Activated gamma-delta T cell treated with Interleukin-2 at 50 U/mL for 16 hours (primary cell): ENCODE results near the gene STIM2.
"Not testable (repeated sequence)": the region's sequence is repeated elsewhere in the genome, so short reads cannot be mapped to it uniquely, and the experiment has no call there.

Source experiments
- DNase-seq: peaks from one replicate; pipeline ENCODE4 v3.0.0-alpha.2; 2020

The STIM2 gene

DNA sequence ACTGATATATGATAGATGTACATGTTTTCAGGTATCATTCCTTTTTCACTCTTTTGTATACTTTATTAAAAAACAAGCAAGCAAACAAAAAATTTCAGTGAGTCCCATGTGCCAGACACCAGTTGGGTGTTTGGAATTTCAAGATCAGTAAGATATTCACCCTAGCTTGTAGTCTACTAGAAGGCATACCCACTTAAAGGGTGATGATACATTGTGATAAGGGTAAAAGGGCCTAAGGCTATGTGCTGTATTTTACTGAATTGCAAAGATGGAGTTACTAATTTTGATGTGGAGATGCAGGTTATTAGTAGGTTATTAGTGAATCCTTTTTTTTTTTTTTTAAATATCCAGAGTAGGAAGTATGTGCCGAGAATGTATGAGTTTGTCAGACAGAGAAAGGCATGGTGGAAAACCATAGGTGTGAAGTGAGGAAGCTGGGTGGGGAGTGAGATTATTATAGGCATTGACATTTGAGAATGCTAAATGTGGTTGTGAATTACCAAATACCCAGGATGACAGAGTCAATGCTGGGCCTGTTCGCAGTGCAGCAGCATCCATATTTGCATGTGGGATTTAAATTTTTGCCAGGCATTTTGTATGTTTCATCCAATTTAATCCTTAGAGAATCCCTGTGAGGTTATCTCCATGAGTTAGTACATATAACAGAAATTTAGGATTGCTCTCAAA, 10.1 kb downstream of the STIM2 start:
- no peak for DNase-seq

DNA sequence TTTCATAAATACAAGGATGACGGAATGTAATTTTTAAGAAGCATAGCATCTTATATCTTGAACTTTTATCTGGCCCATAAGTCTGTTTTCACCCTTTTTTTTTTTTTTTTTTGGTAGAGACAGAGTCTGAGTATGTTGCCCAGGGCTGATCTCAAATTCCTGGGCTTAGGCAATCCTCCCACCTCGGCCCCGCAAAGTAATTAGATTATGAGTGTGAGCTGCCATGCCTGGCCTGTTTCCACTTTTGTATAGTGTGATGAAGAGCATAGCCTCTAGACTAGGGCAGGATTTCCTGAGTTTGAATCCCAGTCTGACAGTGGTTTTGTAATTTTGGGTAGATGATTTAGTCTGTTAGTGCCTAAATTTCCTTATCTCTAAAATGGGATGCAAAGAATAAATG, 11.0 kb downstream of the STIM2 start:
- no peak for DNase-seq

DNA sequence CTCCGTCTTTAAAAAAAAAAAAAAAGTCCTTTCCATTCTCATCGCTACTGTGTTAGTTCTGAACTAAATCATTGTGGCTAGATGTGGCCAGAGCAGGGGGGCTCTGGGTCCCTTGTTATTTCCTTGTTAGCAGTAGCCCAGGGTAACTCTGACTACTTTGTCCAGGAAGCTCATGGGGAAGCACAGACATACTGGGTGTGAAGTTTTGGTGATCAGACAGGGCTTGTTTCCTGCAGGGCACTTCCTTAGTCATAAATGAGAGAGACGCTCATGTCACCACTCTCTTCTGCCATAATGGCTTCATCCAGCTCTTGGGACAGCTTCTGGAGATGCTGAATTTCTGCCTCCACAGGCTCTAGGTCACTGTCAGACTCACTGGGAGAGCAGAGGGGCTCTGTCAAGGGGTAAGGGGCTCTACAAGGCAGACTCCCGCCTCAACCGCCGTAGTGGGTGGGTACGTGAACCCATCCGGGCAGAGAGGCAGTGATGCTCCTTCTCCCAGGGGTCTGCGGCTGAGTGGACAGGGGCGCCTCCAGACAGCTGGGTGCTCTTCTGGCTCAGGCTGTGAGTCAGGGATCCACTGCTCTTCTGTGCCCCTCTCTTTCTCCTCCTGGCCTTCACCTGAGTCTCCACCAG, 12.9 kb downstream of the STIM2 start:
- peak; percentile 59 for DNase-seq

DNA sequence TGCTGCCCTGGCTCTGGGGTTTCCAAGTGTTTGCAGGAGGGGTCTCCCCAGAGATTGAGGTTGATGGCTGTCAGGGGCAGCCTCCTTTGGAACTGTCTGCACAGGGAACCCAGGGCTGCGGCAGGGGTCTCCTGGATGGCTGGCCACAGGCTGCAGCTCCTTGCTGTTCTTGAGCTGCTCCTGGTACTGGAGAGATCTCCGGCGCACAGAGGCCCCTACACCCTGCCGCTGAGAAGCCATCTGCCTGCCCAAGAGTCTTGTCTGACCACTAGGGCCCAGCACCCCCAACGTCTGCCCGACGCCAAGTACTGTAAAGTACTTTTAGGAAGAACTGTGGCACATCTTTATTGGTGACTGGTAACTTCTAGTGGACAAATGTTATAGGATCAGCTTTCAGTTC, 13.5 kb downstream of the STIM2 start:
- DNase-seq, result no peak

DNA sequence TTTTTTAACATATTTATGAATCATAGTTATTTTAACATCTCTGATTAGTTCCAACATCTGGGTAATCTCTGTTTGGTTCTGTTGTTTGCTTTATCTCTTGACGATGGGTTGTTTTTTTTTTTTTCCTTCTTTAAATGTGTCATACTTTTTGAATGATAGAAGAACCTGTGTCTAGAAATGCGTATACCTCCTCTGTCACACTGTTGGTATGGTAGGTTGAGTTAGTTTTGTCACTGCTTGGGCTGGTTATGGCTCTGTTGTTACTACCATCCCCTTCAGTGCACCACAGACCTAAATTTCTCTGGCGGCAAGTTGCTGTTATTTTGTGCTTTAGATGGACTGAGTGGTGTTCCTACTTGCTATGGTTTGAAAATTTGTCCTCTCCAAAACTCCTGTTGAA, 16.8 kb downstream of the STIM2 start:
- no peak for DNase-seq

DNA sequence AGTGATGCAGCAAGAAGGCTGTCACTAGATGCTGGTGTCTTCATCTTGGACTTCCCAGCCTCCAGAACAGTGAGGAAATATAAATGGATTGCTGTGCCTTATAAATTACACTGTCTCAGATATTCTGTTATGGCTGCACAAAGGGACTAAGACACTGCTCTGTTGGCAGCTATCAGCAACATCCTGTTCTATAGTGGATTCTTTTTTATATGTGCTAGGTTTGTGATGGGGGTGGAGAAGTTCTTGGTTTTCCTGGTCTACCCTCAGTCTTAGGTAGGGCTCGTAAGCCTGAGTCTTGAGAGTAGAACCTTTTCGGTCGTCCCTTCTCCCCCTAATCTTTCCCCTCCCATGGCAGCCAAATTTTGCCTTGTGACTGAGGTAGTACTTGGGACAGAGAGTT, 17.3 kb downstream of the STIM2 start:
- no peak for DNase-seq

DNA sequence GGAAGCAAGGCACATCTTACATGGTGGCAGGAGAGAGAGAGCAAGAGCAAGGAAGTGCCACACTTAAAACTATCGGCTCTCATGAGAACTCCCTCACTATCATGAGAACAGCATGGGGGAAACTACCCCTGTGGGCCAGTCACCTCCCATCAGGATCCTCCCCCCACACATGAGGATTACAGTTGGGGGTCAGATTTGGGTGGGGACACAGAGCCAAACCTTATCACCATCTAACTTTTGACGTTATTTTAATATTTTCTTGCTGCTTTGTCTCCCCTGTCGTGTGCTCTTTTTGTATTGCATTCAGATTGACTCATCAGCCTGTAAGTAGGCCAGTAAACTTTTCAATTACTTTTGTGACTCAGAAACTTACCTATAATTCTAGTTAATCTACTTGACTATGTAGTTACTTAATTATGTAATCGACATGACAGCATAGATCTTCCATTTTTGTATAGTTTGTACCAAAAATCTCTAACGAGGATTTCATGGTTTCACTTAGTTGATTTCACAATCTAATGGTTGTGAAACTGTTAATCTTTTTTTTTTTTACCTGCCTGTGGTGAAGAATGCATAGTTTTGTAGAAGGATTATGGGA, 18.3 kb downstream of the STIM2 start:
- no peak for DNase-seq

DNA sequence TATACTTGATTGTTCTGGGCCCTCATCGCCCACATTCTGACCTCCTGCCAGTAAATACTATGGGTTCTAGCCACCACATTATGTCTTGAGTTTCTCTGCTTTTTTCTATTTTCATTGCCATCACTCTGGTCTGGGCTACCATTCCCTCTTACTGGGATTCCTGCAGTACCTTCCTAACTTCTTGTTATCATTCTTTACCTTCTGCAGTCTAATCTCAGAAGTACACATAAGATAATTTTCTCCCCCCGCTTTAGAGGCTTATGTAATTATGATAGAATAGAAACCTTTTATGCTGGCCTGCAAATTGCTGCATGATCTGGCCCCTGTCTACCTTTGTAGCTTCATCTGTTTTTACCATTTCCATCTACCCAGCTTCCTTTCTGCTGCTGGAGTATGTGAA, 19.2 kb downstream of the STIM2 start:
- no peak for DNase-seq

DNA sequence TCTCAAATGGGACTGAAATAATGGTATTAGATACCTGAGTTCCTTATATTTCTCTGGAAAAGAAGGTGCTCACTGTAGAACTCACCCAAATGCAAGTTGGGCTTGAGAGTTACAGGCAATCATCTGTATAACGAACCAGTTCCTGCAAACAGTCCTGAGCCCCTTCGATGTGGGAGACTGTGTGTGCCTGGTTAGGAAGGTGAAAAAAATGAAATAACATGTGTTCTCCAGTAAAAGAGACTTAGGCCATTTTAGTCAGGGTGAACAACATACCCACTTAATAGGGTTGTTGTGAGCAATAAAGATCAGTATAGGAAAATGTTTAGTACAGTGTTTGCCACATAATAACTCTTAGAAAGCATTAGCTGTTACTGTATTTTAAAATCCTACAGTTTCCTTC, 23.4 kb downstream of the STIM2 start:
- no peak for DNase-seq

DNA sequence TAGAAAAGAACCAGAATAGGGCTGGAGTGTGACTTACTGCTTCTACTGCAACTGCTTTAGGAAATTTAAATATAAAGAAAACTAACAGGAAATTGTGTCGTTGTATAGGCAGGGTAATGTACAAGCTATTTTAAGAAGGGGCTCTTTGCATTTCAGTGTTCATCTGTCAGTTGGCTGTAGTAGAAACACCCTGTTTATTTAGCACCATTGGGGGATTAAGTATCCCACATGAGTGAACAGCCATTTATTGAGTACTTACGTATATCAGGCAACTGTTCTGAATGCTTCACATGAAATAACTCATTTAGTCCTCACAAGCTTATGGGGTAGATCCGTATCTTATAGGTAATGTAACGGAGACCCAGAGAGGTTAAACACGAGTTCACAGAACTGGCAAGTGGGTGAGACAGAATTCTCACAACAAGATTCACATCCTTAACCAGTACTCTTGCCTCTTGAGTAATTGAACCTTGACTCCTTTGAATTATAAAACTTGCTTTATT, 23.9 kb downstream of the STIM2 start:
- no peak for DNase-seq

DNA sequence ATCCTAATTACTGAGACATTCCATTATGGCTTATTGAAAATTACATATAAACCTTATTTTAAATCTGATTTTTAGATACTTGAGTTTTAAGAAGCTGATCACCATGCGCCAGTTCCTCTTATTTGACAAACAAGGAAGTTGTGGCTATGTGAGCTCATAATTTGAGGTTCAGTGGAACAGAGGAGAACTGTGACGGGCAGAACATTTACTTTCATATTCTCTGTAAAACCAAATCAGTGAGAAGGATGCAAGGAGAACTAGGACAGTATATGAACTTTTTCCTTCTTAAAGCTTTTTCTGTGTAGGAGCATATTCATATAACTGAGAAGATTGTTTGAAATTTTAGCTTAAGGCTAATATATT, 25.3 kb downstream of the STIM2 start:
- peak; percentile 21 for DNase-seq

DNA sequence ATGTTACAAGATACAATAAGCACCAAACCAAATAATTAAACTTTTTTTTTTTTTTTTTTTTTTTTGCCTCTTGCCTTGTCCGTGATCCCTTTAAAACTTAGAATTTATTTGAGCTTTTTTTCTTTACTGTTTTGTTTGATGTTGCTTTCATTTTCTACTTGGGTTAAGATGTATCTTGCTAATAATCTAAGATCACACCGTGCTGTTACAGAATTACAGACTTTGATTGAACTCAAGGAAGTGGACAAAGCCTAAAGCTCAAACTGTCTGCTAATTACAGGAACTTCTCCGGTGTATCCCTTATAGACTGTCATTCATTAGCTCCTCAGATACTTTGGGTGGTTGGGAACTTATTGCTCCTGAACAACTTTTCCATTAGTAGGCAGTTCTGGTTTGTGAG, 26.5 kb downstream of the STIM2 start:
- no peak for DNase-seq

DNA sequence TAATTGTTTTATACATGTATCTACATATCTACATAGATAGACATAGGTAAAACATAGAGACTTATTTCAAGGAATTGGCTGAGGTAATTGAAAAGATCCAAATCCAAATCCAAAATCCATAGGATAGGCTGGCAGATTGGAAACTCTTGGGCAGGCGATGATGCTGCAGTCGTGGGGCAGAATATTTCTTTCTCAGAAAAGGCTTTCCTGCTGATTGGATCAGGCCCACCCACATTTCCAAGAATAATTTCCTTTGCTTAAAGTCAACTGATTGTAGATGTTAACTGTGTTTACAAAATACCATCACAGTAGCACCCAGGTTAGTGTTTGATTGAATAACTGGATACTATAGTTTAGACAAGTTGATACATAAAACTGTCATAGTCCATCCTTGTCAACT, 27.2 kb downstream of the STIM2 start:
- no peak for DNase-seq

DNA sequence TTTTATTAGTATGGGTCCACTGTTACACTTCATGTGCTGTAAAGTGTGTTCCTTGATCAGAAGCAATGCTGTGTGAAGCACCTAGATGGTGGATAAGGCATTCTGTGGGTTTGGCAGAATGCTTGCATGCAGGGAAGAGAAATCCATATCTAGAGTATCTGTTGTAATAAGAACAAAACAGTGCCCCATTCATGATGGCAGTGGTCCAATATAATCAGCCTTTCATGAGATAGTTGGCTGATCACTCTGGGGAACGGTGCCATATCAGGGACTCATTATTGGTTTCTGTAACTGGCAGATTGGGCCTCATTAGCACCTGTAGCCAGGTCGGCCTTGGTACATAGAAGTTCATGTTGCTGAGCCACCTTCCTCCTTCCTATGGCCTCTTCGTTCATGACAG, 28.7 kb downstream of the STIM2 start:
- no peak for DNase-seq

DNA sequence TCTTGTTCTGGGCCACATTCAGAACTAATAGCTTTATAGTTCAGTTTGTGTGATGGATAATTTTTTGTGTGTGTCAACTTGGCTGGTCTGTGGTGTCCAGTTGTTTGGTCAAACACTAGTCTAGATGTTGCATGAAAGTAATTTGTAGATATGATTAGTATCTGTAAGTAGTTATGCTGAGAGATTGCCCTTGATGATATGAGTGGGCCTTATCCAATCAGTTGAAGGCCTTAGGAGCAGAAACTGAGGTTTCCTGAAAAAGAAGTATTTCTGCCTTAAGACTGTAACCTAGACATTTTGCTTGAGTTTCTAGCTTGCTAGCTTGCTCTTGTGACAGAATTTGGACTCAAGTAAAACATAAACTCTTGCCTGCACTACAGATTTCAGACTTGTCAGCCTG, 30.4 kb downstream of the STIM2 start:
- no peak for DNase-seq

DNA sequence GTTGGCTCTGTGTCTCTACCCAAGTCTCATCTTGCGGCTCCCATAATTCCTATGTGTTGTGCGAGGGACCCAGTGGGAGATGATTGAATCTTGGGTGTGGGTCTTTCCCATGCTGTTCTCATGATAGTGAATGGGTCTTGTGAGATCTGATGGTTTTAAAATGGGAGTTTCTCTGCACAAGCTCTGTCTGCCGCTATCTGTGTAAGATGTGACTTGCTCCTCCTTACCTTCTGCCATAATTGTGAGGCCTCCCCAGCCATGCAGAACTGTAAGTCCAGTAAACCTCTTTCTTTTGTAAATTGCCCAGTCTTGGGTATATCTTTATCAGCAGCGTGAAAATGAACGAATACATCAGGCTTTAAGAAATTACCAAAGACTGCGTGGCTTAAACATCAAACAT, 31.2 kb downstream of the STIM2 start:
- no peak for DNase-seq

DNA sequence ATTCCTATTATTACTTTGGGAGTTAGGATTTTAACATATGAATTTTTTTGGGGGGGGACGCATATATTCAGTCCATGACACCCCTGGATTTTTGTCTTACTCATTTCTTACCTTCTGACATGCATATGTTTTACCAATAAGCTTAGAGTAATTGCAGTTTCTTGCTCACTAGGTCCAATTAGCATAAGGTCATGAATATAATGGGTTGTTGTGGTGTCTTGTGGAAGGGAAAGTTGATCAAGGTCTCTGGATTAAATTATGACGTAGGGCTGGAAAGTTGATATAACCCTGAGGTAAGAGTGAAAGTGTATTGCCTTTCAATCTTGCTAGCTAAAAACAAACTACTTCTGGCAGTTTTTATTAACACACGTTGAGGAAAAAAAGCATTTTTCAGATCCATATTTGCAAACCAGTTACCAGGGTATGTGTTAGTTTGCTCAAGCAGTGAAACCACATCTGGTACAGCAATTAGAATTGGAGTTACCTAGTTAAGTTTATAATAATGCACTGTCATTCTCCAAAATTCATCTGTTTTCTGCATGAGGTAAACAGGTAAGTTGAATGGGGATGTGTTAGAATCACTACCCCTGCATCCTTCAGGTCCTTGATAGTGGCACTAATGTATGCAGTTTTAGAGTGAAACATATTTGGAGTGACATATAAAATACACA, 32.0 kb downstream of the STIM2 start:
- DNase-seq, result no peak

DNA sequence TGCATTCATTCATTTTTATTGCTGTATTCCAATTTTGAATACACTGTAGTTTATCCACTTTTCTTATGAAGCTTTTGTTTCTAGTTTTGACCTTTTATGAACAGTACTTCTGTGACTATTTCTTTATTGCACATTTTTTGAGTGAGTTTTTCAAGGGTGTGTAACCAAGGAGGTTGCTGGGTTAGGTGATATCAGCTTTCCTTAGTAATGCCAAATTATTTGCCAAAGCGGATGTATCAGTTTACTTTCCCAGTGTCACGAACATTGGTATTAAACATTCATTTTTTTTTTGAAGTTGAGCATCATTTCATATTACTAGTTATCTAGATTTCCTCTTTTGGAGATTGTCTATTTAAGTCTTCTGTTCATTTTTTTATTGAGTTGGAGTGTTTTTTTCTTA, 32.9 kb downstream of the STIM2 start:
- no peak for DNase-seq

DNA sequence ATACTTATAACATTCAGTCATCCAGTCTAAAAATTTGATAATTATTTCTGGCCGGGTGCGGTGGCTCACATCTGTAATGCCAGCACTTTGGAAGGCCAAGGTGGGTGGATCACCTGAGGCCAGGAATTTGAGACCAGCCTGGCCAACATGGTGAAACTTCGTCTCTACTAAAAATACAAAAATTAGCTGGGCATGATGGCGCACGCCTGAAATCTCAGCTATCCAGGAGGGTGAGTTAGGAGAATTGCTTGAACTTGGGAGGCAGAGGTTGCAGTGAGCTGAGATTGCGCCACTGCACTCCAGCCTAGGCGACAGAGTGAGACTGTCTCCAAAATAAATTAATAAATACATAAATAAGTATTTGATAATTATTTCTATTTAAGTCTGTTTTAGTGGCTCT, 34.2 kb downstream of the STIM2 start:
- DNase-seq, result not testable (repeated sequence)

DNA sequence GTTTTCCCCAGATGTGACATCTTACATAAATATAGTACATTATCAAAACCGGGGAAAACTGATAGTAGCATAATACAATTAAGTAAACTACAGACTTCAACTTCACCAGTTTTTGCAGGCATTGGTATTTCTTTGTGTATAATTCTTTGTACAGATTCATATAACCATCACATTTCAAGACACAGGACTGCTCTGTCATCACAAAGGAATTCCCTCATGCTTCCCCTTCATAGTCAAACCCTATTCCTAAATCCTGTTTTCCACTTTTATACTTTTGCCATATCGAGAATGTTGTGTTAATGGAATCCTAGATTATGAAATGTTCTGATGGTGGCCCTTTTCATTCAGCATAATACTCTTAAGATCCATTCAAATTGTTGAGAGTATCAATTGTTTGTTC, 36.0 kb downstream of the STIM2 start:
- DNase-seq, result no peak

DNA sequence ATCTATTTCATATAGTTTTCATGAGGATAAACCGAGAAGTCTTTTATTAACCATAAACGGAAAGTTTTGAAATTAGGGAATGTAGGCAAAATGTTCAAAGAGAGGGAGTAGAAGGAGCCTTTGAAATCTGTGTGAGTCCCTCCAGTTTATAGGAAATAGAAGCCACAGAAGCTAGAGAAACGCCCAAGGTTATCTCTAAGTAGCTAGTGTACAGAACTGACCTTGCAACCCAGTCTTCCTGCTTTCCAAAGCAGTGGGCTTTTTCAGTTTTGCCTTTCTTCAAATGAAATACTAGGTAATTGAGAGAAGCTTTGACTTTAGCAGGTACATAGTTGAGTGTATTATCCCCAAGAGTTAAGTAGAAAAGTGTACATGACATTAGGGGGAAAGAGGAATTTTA, 39.4 kb downstream of the STIM2 start:
- DNase-seq, result no peak

DNA sequence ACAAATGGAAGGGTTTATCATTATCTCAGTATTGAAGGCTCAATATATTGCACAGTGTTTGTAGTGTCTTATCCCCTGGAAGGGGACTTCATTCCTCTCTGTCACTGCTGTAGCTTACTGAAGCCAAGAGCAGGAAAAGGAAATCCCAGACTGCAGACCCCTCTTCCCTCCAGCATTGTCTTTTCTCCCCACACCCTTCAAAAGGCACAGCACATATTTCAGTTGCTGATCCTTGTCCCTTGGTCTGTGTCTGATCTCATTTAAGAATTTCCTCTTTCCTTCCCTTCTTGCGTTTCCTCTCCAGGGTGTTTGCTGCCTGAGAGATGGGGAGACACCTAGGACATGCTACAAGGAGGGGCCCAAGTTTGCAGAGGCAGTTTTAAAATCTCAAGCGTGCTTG, 40.1 kb downstream of the STIM2 start:
- DNase-seq, result no peak

DNA sequence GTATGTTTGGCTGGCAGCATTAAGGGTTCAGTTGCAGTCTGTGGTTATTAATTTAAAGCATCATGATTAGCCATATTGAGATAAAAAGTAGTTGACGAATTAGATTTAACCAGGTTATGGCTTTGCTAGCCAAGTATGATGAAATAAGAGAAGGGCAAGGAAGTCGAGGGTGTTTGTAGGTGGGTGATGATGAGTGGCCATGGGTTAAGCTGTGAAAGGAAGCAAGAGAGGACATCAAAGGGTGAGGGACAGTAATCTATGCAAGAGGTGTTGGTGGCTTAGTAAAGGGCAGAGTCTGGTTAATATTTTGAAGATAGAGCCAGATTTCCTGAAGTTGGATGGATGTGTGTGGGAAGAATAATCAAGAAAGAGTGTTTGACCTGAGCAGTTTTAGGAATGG, 44.5 kb downstream of the STIM2 start:
- no peak for DNase-seq
